Thyroid gland (tissue), 4 donors: ENCODE measurements around the gene CASKIN2.

ENCODE experiments used
- CTCF ChIP-seq, 6 experiments: fragments of 200-600 bp in 3 of 6; fragments of 450-650 bp in 3 of 6; sonication (generic) in 3 of 6; IDR thresholded peaks; one replicate each; pipeline ENCODE4 v1.5.1; 2016 to 2019; ENCODE audit warnings: antibody characterized with exemption in 6 of 6, mild to moderate bottlenecking in 2 of 6, inconsistent platforms in 1 of 6, moderate library complexity in 1 of 6
- POLR2A ChIP-seq, 2 donors: fragments of 450-650 bp; IDR thresholded peaks; one replicate each; pipeline ENCODE4 v1.6.1; 2017; ENCODE audit warnings: antibody characterized with exemption in 2 of 2, mild to moderate bottlenecking in 2 of 2, moderate library complexity in 1 of 2

- TF ChIP-seq CTCF (IDR thresholded peaks at IDR 0.05) = no peak
- no peak for TF ChIP-seq POLR2A (IDR thresholded peaks at IDR 0.05)
These were observed 23.7 kb downstream of the CASKIN2 start for GRCh38 chr17:75491680-75492079.
